NCI-H69 (cell line): ENCODE measurements around the gene RNASE7.

Experiments
- DNase-seq: peaks from one replicate; lab custom pipeline; 2025; lab: John Stamatoyannopoulos, UW

The RNASE7 gene

DNA sequence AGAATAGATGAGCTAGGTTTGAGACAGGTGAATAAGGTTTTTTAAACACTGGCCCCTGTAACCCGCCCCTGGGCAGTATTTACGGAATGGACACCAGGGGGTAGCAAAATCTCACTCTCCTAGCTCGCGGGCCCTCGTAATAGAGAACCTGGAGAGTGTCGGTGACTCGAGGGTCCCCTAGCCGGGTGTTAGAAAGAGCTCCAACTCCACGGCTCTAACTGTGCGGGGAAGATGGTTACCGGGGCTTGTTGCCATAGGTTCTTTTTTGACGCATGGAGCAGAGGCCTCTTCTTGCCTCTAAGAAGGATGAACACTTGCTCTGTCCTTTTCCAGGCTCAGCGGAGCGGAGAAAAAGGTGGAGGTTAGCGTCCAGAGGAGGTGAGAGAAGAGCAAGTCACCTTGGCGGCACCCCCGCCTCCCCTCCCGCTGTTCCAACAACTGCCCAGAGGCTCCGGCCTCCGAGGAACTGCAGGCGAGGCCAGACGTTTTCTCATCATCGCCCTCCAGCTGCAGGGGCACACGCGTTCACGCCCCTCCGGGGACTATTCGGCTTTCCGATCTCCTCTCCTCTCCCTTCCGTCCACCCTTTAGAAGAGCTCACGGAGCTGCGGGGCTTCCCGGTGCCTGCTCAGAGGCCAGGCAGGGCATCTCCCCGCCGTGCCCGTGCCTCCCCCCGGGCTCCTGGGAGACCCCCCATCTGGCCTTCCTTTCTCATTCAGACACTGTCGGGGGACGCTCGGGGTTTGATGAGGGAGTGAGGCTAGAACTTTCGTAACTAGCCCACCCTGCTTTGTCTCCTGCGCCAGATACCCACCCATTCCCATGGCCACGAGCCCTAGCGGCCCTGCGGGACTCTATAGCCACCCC is 26.6 kb downstream of the RNASE7 start:
- peak; percentile 77 for DNase-seq

DNA sequence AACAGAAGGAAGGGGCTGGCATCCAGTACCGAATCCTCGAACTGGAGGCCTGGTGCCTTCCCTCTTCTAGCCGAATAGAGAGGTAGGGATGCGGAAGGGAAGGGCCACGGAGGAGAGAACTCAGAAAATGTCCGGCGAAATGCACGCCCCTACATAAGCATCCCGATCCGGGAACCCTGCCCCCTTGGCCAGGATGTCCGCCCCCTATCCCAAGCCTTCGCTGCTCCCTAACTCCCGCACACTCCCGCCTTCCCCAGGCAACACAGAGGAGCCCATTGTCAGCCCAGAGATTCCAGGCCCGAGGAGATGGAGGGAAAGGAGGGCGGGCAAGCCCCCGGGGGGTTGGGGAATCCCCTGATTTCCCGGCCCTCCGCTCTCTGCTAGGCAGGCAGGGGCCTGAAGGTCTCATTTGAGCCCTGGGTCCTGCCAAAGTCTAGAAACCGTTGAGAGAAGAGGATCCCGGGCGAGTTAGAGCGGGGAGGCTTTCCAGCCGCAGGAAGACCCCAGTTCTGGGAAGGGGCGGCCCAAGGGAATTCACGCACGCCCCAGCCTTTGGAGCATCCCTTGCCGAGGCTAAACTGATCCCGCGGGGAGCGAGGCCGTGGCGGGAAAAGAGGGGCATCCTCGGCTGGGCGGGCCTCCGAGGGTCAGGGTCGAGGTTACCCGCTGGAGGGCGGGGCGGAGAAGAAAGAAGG is 27.4 kb downstream of the RNASE7 start:
- peak; percentile 54 for DNase-seq

DNA sequence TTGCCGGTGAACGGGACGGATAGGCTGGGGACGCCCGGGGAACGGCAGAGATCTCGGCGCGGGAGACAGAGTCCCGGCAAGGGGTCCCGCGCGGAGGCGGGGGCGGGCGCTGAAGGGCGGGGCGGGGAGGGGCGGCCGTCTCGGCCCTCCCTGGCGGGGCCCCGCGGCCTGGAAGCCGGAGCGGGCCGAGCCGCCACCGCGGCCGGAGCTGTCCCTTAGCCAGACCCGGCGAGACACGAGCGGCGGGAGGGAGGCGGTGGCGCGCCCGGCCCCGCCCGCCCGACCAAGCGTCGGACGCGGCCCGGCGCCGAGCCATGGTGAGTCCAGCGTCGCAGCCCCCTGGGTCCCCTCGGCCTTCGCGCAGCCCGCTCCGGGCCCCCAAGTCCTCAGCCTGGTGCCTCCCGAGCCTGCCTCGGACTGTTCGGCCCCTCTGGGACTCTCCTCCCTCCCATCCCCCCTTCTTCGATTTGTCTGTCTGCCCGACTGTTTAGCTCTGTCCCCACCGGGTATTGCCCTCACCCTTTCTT is 28.0 kb downstream of the RNASE7 start, which contains the start of gene ARHGEF40:
Gene ARHGEF40 (plus strand): TSS at position 222 of the 527 bp plus-strand sequence. CDS start 93 bp downstream, at position 315.
- peak; percentile 54 for DNase-seq

DNA sequence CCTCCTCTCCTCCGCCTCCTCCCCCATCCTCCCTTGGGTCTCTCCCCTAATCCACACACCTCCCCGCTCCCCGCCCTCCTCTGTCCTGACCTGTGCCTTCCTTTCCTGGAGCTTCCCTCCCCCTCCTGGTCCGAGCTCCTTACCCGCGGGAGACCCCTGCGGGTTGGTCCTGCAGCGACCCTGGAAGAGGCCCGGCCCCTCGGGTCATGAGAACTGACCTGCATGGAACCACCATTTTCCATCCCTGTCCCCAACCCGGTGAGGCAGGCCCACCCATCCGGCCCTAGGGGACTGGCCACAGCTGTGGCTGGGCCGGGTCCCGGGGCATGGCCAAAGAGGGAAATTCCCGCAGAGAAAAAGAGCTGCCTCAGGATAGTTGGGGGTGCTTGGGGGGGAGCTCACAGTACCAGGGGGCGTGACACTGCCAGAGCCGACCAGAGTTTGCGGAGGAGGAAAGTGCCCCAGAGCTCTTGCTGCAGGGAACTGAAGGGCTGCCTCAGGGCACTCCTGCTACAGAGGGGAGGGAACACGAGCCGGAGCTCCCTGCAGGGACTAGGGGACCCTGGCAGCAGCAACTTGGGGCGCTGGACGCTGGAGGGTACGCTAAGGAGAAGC is 28.6 kb downstream of the RNASE7 start:
- peak; percentile 65 for DNase-seq

DNA sequence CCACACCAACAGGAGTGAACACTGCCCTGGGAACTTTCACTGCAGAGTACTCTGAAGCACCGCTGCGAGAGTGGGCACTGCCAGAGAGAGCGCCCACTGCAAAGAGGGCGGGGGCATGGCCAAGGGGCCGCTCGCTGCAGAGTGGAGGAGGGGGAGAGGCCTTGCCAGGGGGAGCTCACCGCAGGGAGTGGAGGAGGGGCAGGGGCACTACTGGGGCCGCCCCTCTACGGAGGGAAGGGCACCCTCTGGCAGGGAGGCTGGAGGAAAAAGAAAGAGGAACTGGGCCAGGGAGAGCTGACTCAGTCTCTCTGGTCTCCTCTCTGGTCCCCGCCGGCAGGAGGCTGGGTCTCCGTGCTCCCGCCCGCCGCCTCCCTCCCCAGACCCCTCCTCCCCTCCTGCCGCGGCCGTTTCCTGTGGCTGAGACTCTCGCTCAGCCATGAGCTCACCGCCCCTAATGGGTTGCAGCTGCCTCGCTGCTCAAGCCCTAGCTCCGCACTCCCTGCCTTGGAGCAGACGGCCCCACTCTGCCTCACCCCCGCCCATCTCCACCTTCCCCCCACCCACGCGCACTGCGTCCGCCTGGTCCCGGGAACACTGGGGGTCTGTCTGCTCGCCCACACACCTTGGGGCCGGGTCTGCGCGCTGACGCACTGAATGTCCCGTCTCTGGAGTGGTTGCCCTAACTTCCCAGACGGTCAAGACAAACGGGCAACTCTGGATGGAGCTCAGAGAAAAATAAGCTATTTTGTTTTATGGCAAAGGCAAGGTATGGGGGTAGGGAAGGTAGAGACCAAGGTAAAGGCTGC is 29.3 kb downstream of the RNASE7 start:
- DNase-seq = peak; percentile 96

DNA sequence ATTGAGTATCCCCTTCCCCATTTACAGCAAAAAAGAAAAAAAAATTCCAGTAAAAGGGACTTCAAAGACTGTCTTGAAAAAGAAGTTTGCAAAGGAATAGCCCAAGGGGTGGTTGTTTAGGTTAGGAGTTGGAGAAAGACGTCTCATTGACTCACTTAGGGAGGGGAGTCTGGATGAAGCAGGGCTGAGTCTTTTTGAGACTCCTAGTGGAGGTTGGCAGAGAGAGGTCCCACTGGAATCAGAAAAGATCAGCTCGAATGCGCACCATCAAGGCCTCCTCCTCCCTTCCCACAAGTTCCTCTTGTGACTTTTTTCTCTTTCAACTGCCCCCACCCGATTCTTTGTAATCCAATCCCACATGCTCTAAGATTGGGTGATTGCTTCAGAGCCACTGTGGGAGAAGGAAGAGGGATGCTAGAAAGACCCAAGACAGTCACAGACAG is 29.9 kb downstream of the RNASE7 start:
- no peak for DNase-seq

DNA sequence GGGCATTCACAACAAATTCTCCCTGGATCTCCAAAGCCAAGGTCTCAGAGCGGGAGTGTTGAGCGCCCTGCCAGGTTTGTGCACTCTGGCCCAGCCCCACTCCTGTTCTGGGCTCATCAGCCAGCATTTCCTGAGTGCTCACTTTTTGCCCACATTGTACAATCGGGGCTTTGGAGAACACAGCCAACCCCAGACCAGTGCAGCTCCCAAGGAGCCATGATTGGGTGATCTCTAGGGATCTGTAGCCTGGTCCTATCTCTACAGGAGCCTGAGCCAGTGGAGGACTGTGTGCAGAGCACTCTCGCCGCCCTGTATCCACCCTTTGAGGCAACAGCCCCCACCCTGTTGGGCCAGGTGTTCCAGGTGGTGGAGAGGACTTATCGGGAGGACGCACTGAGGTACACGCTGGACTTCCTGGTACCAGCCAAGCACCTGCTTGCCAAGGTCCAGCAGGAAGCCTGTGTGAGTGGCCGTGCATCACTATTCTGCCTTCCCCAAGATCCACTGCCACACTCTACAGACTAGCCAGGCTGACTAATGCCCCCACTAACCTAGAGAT is 30.7 kb downstream of the RNASE7 start:
- no peak for DNase-seq

DNA sequence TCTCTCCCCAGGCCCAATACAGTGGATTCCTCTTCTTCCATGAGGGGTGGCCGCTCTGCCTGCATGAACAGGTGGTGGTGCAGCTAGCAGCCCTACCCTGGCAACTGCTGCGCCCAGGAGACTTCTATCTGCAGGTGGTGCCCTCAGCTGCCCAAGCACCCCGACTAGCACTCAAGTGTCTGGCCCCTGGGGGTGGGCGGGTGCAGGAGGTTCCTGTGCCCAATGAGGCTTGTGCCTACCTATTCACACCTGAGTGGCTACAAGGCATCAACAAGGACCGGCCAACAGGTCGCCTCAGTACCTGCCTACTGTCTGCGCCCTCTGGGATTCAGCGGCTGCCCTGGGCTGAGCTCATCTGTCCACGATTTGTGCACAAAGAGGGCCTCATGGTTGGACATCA is 31.8 kb downstream of the RNASE7 start:
- DNase-seq = no peak

DNA sequence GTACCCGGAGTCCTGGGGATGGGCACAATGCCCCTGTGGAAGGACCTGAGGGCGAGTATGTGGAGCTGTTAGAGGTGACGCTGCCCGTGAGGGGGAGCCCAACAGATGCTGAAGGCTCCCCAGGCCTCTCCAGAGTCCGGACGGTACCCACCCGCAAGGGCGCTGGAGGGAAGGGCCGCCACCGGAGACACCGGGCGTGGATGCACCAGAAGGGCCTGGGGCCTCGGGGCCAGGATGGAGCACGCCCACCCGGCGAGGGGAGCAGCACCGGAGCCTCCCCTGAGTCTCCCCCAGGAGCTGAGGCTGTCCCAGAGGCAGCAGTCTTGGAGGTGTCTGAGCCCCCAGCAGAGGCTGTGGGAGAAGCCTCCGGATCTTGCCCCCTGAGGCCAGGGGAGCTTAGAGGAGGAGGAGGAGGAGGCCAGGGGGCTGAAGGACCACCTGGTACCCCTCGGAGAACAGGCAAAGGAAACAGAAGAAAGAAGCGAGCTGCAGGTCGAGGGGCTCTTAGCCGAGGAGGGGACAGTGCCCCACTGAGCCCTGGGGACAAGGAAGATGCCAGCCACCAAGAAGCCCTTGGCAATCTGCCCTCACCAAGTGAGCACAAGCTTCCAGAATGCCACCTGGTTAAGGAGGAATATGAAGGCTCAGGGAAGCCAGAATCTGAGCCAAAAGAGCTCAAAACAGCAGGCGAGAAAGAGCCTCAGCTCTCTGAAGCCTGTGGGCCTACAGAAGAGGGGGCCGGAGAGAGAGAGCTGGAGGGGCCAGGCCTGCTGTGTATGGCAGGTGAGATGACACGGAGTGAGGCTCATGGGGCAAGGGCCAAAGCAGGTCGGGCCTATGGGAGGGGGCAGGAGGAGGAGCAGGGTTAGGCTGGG is 32.5 kb downstream of the RNASE7 start:
- DNase-seq = no peak

DNA sequence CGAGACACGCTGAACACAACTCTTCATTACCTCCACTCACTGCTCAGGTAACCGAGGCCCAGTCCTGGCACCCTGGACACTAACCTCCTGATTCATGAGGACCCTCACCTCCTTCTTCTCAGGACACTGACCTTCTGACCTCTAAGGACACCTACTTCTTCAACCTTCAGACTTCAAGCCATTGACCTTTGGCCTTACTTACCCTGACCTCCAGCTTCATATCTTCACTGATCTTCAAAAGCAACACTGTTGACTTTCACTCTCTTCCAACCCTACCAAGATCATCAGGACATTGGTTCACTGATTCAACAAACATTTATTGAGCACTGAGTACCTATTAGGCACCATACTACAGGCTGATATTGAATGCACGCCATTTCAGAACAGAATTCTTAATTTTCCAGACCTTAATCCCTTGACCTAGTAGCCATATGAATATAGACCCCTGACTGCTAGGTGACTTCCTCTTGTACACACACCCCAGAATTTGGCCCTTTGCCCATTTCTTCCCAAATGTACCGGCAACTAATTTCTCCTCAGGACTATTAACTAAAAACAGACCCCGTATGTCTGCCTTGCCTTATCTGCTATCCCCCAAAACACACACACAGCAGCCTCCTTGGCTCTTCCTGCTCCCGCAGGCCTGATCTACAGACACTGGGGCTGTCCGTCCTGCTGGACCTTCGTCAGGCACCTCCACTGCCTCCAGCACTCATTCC is 33.7 kb downstream of the RNASE7 start:
- DNase-seq = peak; percentile 26

DNA sequence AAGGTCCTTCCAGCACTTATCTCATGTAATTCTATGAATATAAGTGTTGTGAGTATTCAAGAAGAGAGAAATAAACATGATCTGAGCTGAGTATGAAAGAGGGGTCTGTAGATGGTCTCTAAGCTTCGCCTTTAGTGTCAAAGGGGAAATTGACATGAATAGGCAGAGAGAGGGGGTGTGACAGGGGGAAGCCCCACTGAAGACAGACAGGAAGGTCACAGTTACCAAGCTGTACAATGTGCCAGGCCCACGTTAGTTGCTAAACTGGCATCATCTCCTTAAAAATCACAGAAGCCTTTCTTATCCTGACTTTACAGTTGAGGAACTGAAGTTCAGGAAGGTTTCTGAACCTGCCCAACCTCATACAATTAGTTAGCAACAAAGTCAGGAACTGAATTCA is 35.5 kb downstream of the RNASE7 start:
- no peak for DNase-seq

DNA sequence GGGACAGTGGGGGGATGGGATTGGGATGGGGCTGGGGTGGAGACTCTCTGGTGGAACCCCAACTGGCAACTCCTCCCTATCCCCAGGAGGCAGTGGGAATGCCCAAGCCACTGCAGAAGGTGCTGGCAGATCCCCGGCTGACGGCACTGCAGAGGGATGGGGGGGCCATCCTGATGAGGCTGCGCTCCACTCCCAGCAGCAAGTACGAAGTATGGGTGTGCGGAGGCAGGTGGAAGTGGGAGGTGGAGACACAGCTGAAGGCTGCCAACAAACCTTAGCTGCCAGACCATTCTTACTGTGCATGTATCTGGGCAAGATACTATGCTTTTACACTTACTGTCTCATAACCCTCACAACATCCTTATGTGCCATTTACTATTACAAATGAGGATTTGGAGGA is 36.1 kb downstream of the RNASE7 start:
- DNase-seq = no peak

DNA sequence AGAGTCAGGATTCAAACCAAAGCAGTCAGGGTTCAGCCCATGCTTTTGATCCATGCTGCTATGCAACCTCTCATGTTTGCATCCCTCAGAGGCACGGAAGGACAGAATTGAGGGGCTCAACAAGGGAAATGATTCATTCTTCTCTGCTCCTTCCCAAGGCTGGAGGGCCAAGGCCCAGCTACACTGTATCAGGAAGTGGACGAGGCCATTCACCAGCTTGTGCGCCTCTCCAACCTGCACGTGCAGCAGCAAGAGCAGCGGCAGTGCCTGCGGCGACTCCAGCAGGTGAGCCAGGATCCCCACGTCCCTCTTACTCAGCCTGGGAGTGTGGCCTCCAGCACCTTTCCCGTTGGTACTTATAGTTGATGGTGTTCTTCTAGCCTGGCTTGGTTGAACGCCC is 36.6 kb downstream of the RNASE7 start:
- no peak for DNase-seq

DNA sequence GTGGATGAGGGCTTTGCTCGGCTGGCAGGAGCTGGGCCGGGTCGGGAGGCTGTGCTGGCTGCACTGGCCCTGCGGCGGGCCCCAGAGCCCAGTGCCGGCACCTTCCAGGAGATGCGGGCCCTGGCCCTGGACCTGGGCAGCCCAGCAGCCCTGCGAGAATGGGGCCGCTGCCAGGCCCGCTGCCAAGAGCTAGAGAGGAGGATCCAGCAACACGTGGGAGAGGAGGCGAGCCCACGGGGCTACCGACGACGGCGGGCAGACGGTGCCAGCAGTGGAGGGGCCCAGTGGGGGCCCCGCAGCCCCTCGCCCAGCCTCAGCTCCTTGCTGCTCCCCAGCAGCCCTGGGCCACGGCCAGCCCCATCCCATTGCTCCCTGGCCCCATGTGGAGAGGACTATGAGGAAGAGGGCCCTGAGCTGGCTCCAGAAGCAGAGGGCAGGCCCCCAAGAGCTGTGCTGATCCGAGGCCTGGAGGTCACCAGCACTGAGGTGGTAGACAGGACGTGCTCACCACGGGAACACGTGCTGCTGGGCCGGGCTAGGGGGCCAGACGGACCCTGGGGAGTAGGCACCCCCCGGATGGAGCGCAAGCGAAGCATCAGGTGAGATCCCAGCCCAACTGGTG is 39.5 kb downstream of the RNASE7 start:
- DNase-seq = no peak

DNA sequence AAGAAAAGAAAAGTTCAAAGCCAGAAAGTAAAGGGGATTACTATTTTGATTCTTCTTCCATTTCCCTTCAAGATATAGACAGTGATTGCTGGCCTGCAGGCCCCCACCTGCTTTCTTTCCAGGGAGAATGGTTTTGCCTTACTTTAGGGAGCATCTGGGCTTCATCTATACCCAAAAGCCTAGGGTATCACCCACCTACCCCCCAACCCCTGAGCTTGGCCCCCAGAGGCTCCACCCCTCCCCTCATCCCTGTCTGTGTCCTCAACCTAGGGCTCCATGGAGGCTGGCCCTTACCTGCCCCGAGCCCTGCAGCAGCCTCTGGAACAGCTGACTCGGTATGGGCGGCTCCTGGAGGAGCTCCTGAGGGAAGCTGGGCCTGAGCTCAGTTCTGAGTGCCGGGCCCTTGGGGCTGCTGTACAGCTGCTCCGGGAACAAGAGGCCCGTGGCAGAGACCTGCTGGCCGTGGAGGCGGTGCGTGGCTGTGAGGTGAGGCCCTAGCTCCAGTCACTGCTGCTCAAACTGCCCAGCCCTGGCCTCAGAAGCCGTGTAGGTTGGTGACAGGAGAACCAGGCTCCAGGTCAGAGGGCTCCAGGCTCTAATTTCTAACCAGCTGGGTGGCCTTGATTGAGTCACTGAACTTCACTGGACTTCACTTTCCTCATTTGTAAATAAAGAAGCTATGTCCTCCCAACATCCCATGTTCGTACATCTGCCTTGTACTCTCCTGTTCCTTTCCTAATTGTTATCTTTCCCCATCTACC is 41.6 kb downstream of the RNASE7 start:
- DNase-seq = no peak

DNA sequence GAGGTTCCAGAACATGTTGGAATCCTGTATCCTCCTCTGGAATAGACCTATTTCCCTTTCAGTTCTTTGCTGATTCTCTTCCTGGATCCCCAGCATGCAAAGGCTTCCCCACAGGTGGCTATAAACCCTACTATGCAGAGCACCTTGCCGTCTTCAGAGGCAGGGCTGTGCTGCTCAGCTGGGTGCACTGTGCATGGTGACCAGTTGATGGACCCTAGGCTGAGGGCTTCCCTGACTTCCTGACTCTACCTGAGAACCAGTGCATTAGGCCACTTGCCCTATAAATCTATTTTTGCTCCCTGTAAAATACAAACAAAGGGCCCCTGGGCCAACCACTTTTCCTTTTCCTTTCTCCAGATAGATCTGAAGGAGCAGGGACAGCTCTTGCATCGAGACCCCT is 42.2 kb downstream of the RNASE7 start:
- DNase-seq = no peak

DNA sequence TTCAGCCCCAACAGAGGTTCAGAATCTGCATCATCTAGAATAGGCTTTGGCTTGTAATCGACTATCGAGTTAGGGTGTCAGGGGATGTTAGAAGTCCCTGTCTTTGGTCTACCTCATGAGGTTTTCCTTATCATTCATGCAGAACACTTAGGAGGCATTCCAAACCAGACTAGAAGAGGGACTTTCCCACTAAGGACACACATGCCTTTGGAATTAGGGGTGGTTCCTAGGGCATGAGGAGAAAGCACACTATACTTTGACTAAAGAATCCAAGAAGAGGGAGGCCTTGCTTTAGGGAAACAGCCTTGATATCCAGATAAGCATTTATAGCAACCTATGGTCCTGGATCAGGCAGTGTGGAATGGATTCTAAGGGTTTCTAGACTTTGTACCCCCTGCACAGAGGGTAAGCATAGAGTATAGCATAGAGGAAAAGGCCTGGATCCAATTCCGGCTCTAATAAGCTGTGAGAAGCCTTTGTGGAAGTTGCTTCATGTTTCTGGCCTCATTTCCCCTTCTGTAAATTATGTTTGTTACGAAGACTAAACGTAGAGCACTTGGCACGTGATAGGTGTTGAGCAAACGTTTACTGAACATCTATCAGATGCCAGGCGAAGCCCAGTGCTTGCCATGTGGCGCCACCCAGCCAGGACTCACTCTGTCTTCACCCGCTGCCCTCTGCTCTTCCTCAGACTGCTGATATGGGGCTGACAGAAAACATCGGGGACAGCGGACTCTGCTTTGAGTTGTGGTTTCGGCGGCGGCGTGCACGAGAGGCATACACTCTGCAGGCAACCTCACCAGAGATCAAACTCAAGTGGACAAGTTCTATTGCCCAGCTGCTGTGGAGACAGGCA is 43.1 kb downstream of the RNASE7 start:
- no peak for DNase-seq

DNA sequence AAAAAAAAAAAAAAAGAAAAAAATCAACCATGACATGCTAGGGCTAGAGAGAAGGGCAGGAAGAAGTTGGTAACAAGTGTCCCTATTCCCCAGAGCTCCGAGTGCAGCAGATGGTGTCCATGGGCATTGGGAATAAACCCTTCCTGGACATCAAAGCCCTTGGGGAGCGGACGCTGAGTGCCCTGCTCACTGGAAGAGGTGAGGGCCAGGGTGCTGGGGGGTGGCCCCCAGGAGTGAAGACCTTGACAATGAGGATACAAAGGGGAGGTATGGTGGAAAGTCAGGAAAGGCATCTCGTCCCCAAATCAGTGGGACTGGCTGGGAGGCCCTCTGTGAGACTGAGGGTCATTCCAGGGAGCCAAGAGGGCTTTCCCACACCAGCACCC is 44.7 kb downstream of the RNASE7 start:
- DNase-seq = no peak
